ENCODE data around the gene WLS.

GRCh38 chr1:68211761-68212380 lies 20.5 kb downstream of the WLS start:
- TF ChIP-seq CTCF (IDR thresholded peaks at IDR 0.05) (no peak), POLR2A (IDR thresholded peaks at IDR 0.05) (no peak)
